ENCODE results near the gene CTCF.

DNA sequence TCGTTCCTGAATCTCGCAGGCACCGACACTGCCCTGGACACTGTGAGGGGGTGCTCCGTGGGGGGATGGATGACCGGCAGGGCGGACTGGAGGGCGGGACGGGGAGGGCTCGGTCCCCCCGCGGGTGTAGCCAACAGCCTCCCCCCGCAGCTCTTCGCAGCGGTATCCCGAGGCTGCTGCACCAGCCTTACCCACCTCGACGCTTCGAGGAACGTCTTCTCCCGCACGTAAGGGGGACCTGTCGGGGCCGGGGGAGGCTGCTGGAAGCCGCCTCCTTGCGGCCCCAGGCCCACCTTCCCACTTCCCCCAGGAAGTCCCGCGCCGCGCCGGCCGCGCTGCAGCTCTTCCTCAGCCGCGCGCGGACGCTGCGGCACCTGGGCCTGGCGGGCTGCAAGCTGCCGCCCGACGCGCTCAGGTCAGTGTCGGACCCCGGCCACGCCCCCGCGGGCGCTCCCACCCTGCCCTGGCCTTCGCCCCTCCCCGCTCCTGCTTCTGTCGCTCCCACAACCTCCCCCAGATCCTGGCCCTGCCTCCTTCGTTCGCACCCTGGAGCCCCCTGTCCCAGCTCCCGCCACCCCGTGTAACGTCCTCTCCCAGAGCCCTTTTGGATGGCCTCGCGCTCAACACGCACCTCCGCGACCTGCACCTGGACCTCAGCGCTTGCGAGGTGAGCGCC is 85.9 kb downstream of the CTCF start:
- TF ChIP-seq, protein P1, sequence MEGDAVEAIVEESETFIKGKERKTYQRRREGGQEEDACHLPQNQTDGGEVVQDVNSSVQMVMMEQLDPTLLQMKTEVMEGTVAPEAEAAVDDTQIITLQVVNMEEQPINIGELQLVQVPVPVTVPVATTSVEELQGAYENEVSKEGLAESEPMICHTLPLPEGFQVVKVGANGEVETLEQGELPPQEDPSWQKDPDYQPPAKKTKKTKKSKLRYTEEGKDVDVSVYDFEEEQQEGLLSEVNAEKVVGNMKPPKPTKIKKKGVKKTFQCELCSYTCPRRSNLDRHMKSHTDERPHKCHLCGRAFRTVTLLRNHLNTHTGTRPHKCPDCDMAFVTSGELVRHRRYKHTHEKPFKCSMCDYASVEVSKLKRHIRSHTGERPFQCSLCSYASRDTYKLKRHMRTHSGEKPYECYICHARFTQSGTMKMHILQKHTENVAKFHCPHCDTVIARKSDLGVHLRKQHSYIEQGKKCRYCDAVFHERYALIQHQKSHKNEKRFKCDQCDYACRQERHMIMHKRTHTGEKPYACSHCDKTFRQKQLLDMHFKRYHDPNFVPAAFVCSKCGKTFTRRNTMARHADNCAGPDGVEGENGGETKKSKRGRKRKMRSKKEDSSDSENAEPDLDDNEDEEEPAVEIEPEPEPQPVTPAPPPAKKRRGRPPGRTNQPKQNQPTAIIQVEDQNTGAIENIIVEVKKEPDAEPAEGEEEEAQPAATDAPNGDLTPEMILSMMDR (IDR thresholded peaks at IDR 0.05 in 8 of 11, conservative IDR thresholded peaks at IDR 0.05 in 3 of 11), result no peak
- no peak for TF ChIP-seq POLR2A (IDR thresholded peaks at IDR 0.05)
- TF ChIP-seq POLR2AphosphoS5 (IDR thresholded peaks at IDR 0.05), result no peak

Measured in spleen (tissue), 7 donors.